ENCODE data around the gene OAT. TPM values are rescaled to one million over a fixed set of nuclear protein-coding genes. Genes with fewer than 3 reads are reported as not detected.

The OAT gene
- total and polyA plus RNA-seq, 2 of the 4 experiments (the other 2 are of a cell fraction), result 110 to 152 TPM

DNA sequence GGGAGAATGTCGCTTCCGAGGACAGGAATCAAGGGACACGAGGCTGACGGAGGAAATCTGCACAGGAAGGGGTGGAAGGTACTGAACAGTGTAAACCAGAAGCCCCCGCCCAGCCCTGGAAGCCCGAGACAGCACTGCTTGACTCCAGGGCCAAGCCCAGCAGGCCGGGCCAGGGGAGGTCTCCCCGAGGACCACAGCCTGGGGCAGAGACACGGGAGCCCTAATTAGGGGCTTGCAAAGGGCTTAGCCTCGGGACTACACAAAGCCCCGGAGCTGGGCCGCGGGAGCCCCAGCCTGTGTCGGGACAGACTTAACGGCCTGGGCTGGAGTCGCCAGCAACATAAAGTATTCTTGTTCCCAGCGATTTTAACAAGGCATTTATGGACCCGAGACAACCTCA is 50.8 kb downstream of the OAT start:
- Histone ChIP-seq H2BK5ac (ENCODE audit: low read depth, low read length, poor library complexity, severe bottlenecking) (no peak overlapping the region), H3K9me1 (ENCODE audit: insufficient read depth, low read length) (no peaks in the 10 kb centered on the region), H3K36me3 (ENCODE audit: control insufficient read depth, insufficient read depth, low read length) (no peaks in the 10 kb centered on the region), H3K4me2 (ENCODE audit: low read depth, low read length) (no peak overlapping the region), H3K4me1 (ENCODE audit: control insufficient read depth, insufficient read depth, low read length) (no peaks in the 10 kb centered on the region), H2AK9ac (replicated peaks; ENCODE audit: low read depth, low read length, poor library complexity) (no peak overlapping the region), H4K8ac (ENCODE audit: low read depth in 2 of 2, low read length in 2 of 2) (no peak overlapping the region), H2AK5ac (ENCODE audit: low read depth, low read length) (no peak overlapping the region), H4K91ac (ENCODE audit: insufficient read depth, low read depth, low read length) (no peak overlapping the region), H3K9ac (ENCODE audit: low read depth, low read length) (no peak overlapping the region), H3K27ac (ENCODE audit: insufficient read depth, low read length) (no peak overlapping the region), H3K4me3 (ENCODE audit: insufficient read depth, low read depth, low read length) (no peak overlapping the region), H3K9me3 (ENCODE audit: control insufficient read depth, insufficient read depth, low read length) (no peaks in the 10 kb centered on the region), H3K18ac (ENCODE audit: low read depth, low read length) (no peak overlapping the region), H2BK20ac (ENCODE audit: low read depth, low read length) (no peak overlapping the region), H3K14ac (replicated peaks; ENCODE audit: low read depth, low read length) (no peak overlapping the region), H4K5ac (ENCODE audit: low read depth, low read length) (no peak overlapping the region), H3K23ac (ENCODE audit: low read depth, low read length) (no peak overlapping the region), H2BK120ac (ENCODE audit: low read depth, low read length) (no peak overlapping the region), H4K20me1 (ENCODE audit: insufficient read depth, low read length) (no peaks in the 10 kb centered on the region), H3K27me3 (ENCODE audit: control insufficient read depth, insufficient read depth, low read length) (peaks cover 2% of the 10 kb centered on the region), H2AFZ (replicated peaks; ENCODE audit: low read length, poor library complexity) (no peak overlapping the region), H3K4ac (ENCODE audit: low read depth, low read length) (no peak overlapping the region), H3K79me1 (ENCODE audit: low read depth in 1 of 2, low read length in 2 of 2) (no peaks in the 10 kb centered on the region), H3K56ac (ENCODE audit: extremely low read depth, insufficient read depth, low read length) (no peak overlapping the region), H2BK15ac (ENCODE audit: low read depth, low read length) (no peak overlapping the region)
- ChIA-PET CTCF (no interaction called here), POLR2A (ENCODE audit: unreplicated experiment) (no interaction called here)
- in situ Hi-C loops (cut with MboI; ENCODE audit: low sequenced_read_pairs), result no loop called here
- DNase-seq, result no peak
- dilution Hi-C loops (cut with HindIII; ENCODE audit: low sequenced_read_pairs, unreplicated experiment), result no loop called here
- ATAC-seq (ENCODE audit: low read depth), result no peak
- intact Hi-C loops (cut with micrococcal nuclease), result no loop called here
- no TSS peak for BruUV-seq (replicated peaks)
- 70% methylated on average over 16 of the region's 18 CpGs; no CpG with 5 or more reads in 1 of the 2 experiments for WGBS, 2 experiments (ENCODE audit: extremely low coverage in 2 of 2, insufficient read length in 1 of 2)
- no peak for TF ChIP-seq CHD1 (IDR thresholded peaks at IDR 0.05; ENCODE audit: low read depth, low read length)
- TF ChIP-seq SMC3 (IDR thresholded peaks at IDR 0.05; ENCODE audit: low read depth, low read length), result no peak
- no peak for TF ChIP-seq MAFK (IDR thresholded peaks at IDR 0.05; ENCODE audit: low read depth, low read length)
- no peak for TF ChIP-seq FOS (IDR thresholded peaks at IDR 0.05; ENCODE audit: low read depth, low read length)
- TF ChIP-seq MXI1 (IDR thresholded peaks at IDR 0.05; ENCODE audit: borderline replicate concordance, low read depth, low read length), result no peak
- TF ChIP-seq MAZ (IDR thresholded peaks at IDR 0.05; ENCODE audit: borderline replicate concordance, low read depth, low read length), result no peak
- TF ChIP-seq POLR2A (IDR thresholded peaks at IDR 0.05; ENCODE audit: low read depth, low read length), result no peak
- TF ChIP-seq, protein P1, sequence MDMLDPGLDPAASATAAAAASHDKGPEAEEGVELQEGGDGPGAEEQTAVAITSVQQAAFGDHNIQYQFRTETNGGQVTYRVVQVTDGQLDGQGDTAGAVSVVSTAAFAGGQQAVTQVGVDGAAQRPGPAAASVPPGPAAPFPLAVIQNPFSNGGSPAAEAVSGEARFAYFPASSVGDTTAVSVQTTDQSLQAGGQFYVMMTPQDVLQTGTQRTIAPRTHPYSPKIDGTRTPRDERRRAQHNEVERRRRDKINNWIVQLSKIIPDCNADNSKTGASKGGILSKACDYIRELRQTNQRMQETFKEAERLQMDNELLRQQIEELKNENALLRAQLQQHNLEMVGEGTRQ (IDR thresholded peaks at IDR 0.05; ENCODE audit: low read depth, low read length), result no peak
- no peak for TF ChIP-seq RFX5 (IDR thresholded peaks at IDR 0.05; ENCODE audit: low read depth, low read length)
- TF ChIP-seq, protein P2, sequence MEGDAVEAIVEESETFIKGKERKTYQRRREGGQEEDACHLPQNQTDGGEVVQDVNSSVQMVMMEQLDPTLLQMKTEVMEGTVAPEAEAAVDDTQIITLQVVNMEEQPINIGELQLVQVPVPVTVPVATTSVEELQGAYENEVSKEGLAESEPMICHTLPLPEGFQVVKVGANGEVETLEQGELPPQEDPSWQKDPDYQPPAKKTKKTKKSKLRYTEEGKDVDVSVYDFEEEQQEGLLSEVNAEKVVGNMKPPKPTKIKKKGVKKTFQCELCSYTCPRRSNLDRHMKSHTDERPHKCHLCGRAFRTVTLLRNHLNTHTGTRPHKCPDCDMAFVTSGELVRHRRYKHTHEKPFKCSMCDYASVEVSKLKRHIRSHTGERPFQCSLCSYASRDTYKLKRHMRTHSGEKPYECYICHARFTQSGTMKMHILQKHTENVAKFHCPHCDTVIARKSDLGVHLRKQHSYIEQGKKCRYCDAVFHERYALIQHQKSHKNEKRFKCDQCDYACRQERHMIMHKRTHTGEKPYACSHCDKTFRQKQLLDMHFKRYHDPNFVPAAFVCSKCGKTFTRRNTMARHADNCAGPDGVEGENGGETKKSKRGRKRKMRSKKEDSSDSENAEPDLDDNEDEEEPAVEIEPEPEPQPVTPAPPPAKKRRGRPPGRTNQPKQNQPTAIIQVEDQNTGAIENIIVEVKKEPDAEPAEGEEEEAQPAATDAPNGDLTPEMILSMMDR (conservative IDR thresholded peaks at IDR 0.05; ENCODE audit: low read depth, low read length), result no peak
- TF ChIP-seq RCOR1 (IDR thresholded peaks at IDR 0.05; ENCODE audit: insufficient replicate concordance, low read length), result no peak
